K562 (cell line): ENCODE data around the gene COL5A1. TPM values are rescaled to one million over a fixed set of nuclear protein-coding genes. Genes with fewer than 3 reads are reported as not detected.

Experiments
- ATAC-seq: fragments of 200-7000 bp; cut with Tn5 transposase; 3 replicates; pipeline ENCODE4 v1.9.1; 2020; ENCODE audit warnings: moderate library complexity
- BruUV-seq: library from RNA; stranded (reverse); fragments of 400-500 nt; replicated peaks from 2 replicates; lab custom pipeline; 2021; lab: Mats Ljungman, UMichigan
- CTCF ChIA-PET: fragments of 300-600 bp; formaldehyde crosslinking; extraction: SDS; loops from one replicate; lab custom pipeline; 2021; ENCODE audit warnings: low intra/inter-chr PET ratio; lab: Yijun Ruan, JAX
- POLR2A ChIA-PET: fragments of 300-600, 350-650 bp; sonication (Branson Sonifier 250); formaldehyde crosslinking; extraction: SDS; loops from one replicate; lab custom pipeline; 2021; ENCODE audit warnings: antibody characterized with exemption, inconsistent platforms; lab: Yijun Ruan, JAX
- DNase-seq, 4 experiments: peaks; one replicate each; pipeline versions ENCODE4 v3.0.0 to v3.0.0-alpha.2; 2011 to 2018; ENCODE audit warnings: low spot score in 3 of 4, mixed read lengths in 3 of 4; ENCODE audit errors: extremely low read depth in 1 of 4
- FAIRE-seq: peaks from 2 replicates; lab custom pipeline; 2011; peaks lifted over from hg19 to GRCh38; lab: Jason Lieb, UNC
- H2AFZ ChIP-seq: 2 replicates; pipeline ENCODE4 v1.6.0; 2011; ENCODE audit warnings: low read depth, low read length, control low read depth, inconsistent platforms
- H3K27ac ChIP-seq: fragments of 200-600 bp; 3 replicates; pipeline ENCODE4 v1.8.0; 2011; ENCODE audit warnings: low read depth, mild to moderate bottlenecking, control low read depth, inconsistent platforms, low read length, moderate library complexity, mixed read lengths; ENCODE audit errors: extremely low read depth
- H3K27me3 ChIP-seq, 2 experiments: fragments of 300-600 bp in 1 of 2; 2 replicates in 1 of 2; 3 replicates in 1 of 2; pipeline versions ENCODE4 v1.6.0 to v1.8.0; 2011; ENCODE audit warnings: inconsistent platforms in 2 of 2, low read length in 2 of 2, mild to moderate bottlenecking in 1 of 2, mixed read lengths in 1 of 2, moderate library complexity in 1 of 2; ENCODE audit not compliant: control insufficient read depth in 2 of 2, insufficient read depth in 2 of 2
- H3K36me3 ChIP-seq: fragments of 300-600 bp; 3 replicates; pipeline ENCODE4 v1.8.0; 2011; ENCODE audit warnings: mild to moderate bottlenecking, low read length, inconsistent platforms; ENCODE audit not compliant: control insufficient read depth, insufficient read depth
- H3K4me1 ChIP-seq, 2 experiments: fragments of 200-600 bp in 1 of 2; replicated peaks in 1 of 2; 2 replicates in 1 of 2; 3 replicates in 1 of 2; pipeline versions ENCODE4 v1.5.1 to v1.8.0; 2011; ENCODE audit warnings: inconsistent platforms in 2 of 2, low read length in 2 of 2, mild to moderate bottlenecking in 1 of 2, mixed read lengths in 1 of 2, moderate library complexity in 1 of 2; ENCODE audit not compliant: control insufficient read depth in 2 of 2, insufficient read depth in 2 of 2
- H3K4me2 ChIP-seq: 2 replicates; pipeline ENCODE4 v1.6.1; 2011; ENCODE audit warnings: low read length, control low read depth, inconsistent platforms, mixed read lengths; ENCODE audit not compliant: insufficient read depth
- H3K4me3 ChIP-seq: fragments of 200-600 bp; sonication (generic), shearing (Covaris generic); 2 replicates; pipeline ENCODE4 v1.5.1; 2016; ENCODE audit warnings: control low read depth, inconsistent platforms
- H3K79me2 ChIP-seq: fragments of 200-600 bp; 3 replicates; pipeline ENCODE4 v1.8.0; 2011; ENCODE audit warnings: low read length, inconsistent platforms; ENCODE audit not compliant: control insufficient read depth, insufficient read depth
- H3K9ac ChIP-seq, 2 experiments: 2 replicates each; pipeline versions ENCODE4 v1.6.0 to v1.6.1; 2011; ENCODE audit warnings: low read depth in 2 of 2, low read length in 2 of 2, control low read depth in 1 of 2, inconsistent platforms in 1 of 2, mild to moderate bottlenecking in 1 of 2, mixed read lengths in 1 of 2; ENCODE audit not compliant: insufficient read depth in 1 of 2
- H3K9me1 ChIP-seq: one replicate; pipeline ENCODE4 v1.6.0; 2011; ENCODE audit warnings: inconsistent platforms, mild to moderate bottlenecking, low read length, moderate library complexity; ENCODE audit not compliant: control insufficient read depth, insufficient read depth
- H3K9me3 ChIP-seq: replicated peaks from 2 replicates; pipeline ENCODE4 v1.5.1; 2011; ENCODE audit warnings: low read depth, low read length, inconsistent platforms; ENCODE audit not compliant: control insufficient read depth, insufficient read depth
- H4K20me1 ChIP-seq: replicated peaks from 2 replicates; pipeline ENCODE4 v1.6.1; 2011; ENCODE audit warnings: low read length, inconsistent platforms, mixed read lengths; ENCODE audit not compliant: control insufficient read depth, insufficient read depth
- CAMTA2 ChIP-seq: fragments of 250-450 bp; sonication (Bioruptor Pico); conservative IDR thresholded peaks from 2 replicates; pipeline ENCODE4 v1.5.1; 2022
- CC2D1A ChIP-seq: fragments of 450-650 bp; IDR thresholded peaks from 2 replicates; pipeline ENCODE4 v1.6.1; 2017; ENCODE audit warnings: mild to moderate bottlenecking
- CREB3 ChIP-seq: fragments of 450-650 bp; conservative IDR thresholded peaks from 2 replicates; pipeline ENCODE4 v1.6.1; 2016; ENCODE audit warnings: missing genetic modification characterization, low read depth, mild to moderate bottlenecking, missing compliant biosample characterization, moderate library complexity
- FOXK1 ChIP-seq: sonication (generic); formaldehyde crosslinking; IDR thresholded peaks from 2 replicates; pipeline ENCODE4 v1.8.0; 2022; ENCODE audit warnings: missing genetic modification reagents, mild to moderate bottlenecking, borderline replicate concordance
- GTF2E2 ChIP-seq: fragments of 200-800 bp; sonication (Bioruptor generic); IDR thresholded peaks from 2 replicates; pipeline ENCODE4 v1.6.1; 2016; ENCODE audit warnings: missing genetic modification characterization, missing compliant biosample characterization
- IRF1 ChIP-seq: sonication (generic); formaldehyde crosslinking; IDR thresholded peaks from 2 replicates; pipeline ENCODE4 v1.8.0; 2022; ENCODE audit warnings: missing genetic modification reagents, mild to moderate bottlenecking, borderline replicate concordance
- NFRKB ChIP-seq: fragments of 450-650 bp; IDR thresholded peaks from 2 replicates; pipeline ENCODE4 v1.6.1; 2016; ENCODE audit warnings: low read depth
- NKRF ChIP-seq: fragments of 450-650 bp; IDR thresholded peaks from 2 replicates; pipeline ENCODE4 v1.6.1; 2016; ENCODE audit warnings: borderline replicate concordance
- SIN3A ChIP-seq, 2 experiments: fragments of 150-350 bp in 1 of 2; IDR thresholded peaks; 2 replicates each; pipeline ENCODE4 v1.6.1; 2011 to 2016; ENCODE audit warnings: borderline replicate concordance in 2 of 2, low read depth in 2 of 2, low read length in 2 of 2, mild to moderate bottlenecking in 2 of 2, moderate library complexity in 2 of 2; ENCODE audit not compliant: control insufficient read depth in 1 of 2
- SP2 ChIP-seq: IDR thresholded peaks from 2 replicates; pipeline ENCODE4 v1.6.1; 2011; ENCODE audit warnings: mild to moderate bottlenecking, low read depth, low read length, moderate library complexity; ENCODE audit not compliant: poor library complexity, severe bottlenecking; ENCODE audit errors: extremely low read depth
- TRIM24 ChIP-seq, 2 experiments: fragments of 450-650 bp; IDR thresholded peaks; 2 replicates each; pipeline ENCODE4 v1.6.1; 2016
- ZBTB49 ChIP-seq: sonication (generic); formaldehyde crosslinking; IDR thresholded peaks from 2 replicates; pipeline ENCODE4 v1.8.0; 2022; ENCODE audit warnings: missing genetic modification reagents, mild to moderate bottlenecking, borderline replicate concordance
- ZNF280A ChIP-seq: fragments of 450-650 bp; IDR thresholded peaks from 2 replicates; pipeline ENCODE4 v1.6.1; 2018; ENCODE audit warnings: mild to moderate bottlenecking, low read depth; ENCODE audit not compliant: partially characterized antibody
- WGBS: fragments of 100-300 bp; shearing (Covaris generic); methylation state at CpG from one replicate; pipeline ENCODE4 v1.1.6; 2016; ENCODE audit warnings: low coverage, mixed read lengths; ENCODE audit not compliant: insufficient coverage; ENCODE audit errors: missing lambda C conversion rate; 5-methylcytosine and 5-hydroxymethylcytosine counted together
- in situ Hi-C: fragments of 300-500 bp; cut with MboI; formaldehyde crosslinking; loops from 4 replicates; pipeline ENCODE4 v1.15.0; 2018; ENCODE audit warnings: inconsistent platforms, mixed read lengths
- intact Hi-C: fragments of 100-400 bp; cut with micrococcal nuclease; formaldehyde crosslinking; loops from 2 replicates; pipeline ENCODE4 v1.14.2; 2022
- polyA plus RNA-seq, 8 experiments: library from polyadenylated mRNA; depleted of rRNA in 4 of 8; stranded (reverse) in 5 of 8; unstranded in 3 of 8; fragments of >200 nt; fragmentation: Nextera tagmentation in 2 of 8; fragmentation: Illumina TruSeq in 1 of 8; extraction: Ambion mirVana in 2 of 8; extraction: Trizol in 1 of 8; gene quantifications; 2 replicates each; pipeline versions ENCODE4 v1.2.1 to v1.2.3, GENCODE V29; 2011 to 2014; ENCODE audit warnings: inconsistent platforms in 1 of 8, missing spikeins in 1 of 8
- total RNA-seq, 7 experiments: library from RNA; depleted of rRNA in 6 of 7; stranded (reverse); fragments of >200 nt in 6 of 7; fragmentation: Illumina TruSeq in 2 of 7; extraction: Trizol in 2 of 7; gene quantifications; 2 replicates each; pipeline versions ENCODE4 v1.2.1 to v1.2.3, GENCODE V29; 2011 to 2021; ENCODE audit warnings: low replicate concordance in 1 of 7

Gene COL5A1
- total and polyA plus RNA-seq, 9 of the 15 experiments (the other 6 are each of a cell fraction or from before 2014, with no cell fraction given), result under 0.01 to 0.13 (median 0.04) TPM; not detected in 6

- TF ChIP-seq GTF2E2 (no peak), IRF1 (no peak), SIN3A (IDR thresholded peaks at IDR 0.05; ENCODE audit: borderline replicate concordance in 2 of 2, control insufficient read depth in 1 of 2, low read depth in 2 of 2, low read length in 2 of 2) (no peak)
These were observed 24.4 kb upstream of the COL5A1 start (continued) for GRCh38 chr9:134617246-134617645.

GRCh38 chr9:134617836-134618162 lies 23.8 kb upstream of the COL5A1 start:
- Histone ChIP-seq H3K27ac (no peak overlapping the region), H3K4me2 (no peak overlapping the region), H3K9me3 (no peaks in the 10 kb centered on the region), H3K4me1 (no peaks in the 10 kb centered on the region), H2AFZ (no peak overlapping the region), H3K27me3 (peaks cover 0 to 47% of the 10 kb centered on the region in 2 experiments; a peak in 2 of 5 replicates), H3K9me1 (no peaks in the 10 kb centered on the region), H3K79me2 (no peaks in the 10 kb centered on the region), H3K9ac (no peak overlapping the region), H3K36me3 (no peaks in the 10 kb centered on the region), H3K4me3 (no peak overlapping the region), H4K20me1 (0 out of 2 replicates have a peak, but pooled peaks cover 4% of the 10 kb centered on the region)
- FAIRE-seq (no peak), DNase-seq (no peak), ATAC-seq (no peak)
- CTCF ChIA-PET, result no interaction called here
- BruUV-seq, result no TSS peak
- in situ Hi-C loops (no loop called here), intact Hi-C loops (no loop called here)
- POLR2A ChIA-PET, result interaction anchor here (0.6 to 1.1 kb wide), 3 partner anchors 10 to 435 kb away, joined by 3 read pairs; no protein-coding TSS in a partner anchor
- WGBS, result 0% methylated on average over 6 of the region's 8 CpGs
- TF ChIP-seq ZNF280A, result no peak
- TF ChIP-seq NKRF, result no peak
- no peak for TF ChIP-seq CAMTA2 (CRISPR knock-in tag)
- TF ChIP-seq ZBTB49 (CRISPR knock-in tag), result no peak
- no peak for TF ChIP-seq CC2D1A
- TF ChIP-seq SP2, result no peak
- no peak for TF ChIP-seq CREB3
- no peak for TF ChIP-seq TRIM24 (IDR thresholded peaks at IDR 0.05)
- no peak for TF ChIP-seq NFRKB
- TF ChIP-seq FOXK1 (CRISPR knock-in tag), result no peak
